ENCODE data around the gene PLCXD1. TPM values are rescaled to one million over a fixed set of nuclear protein-coding genes. Genes with fewer than 3 reads are reported as not detected.
A peak's percentile ranks its signal among the peaks of the same experiment; 100 is the strongest.

PLCXD1 gene
- total RNA-seq, 1 donor from 2014 or later: 25.7 TPM

GRCh38 chrX:331151-331824 is 50.1 kb downstream of the PLCXD1 start:
- no peaks in the 10 kb centered on the region for H3F3A ChIP-seq (ENCODE audit: low read depth)
- peaks cover 7% of the 10 kb centered on the region for H3K4me1 ChIP-seq
- no peak overlapping the region for H3K27ac Mint-ChIP-seq
- no peaks in the 10 kb centered on the region for H3K9me3 ChIP-seq (ENCODE audit: low read depth)
- H3K9ac ChIP-seq: no peak overlapping the region
- H3K79me2 ChIP-seq (ENCODE audit: low read depth): no peaks in the 10 kb centered on the region
- no peaks in the 10 kb centered on the region for H3K4me1 Mint-ChIP-seq
- H3K4me3 ChIP-seq: peak overlapping the region; percentile 34
- H3K27ac ChIP-seq: no peak overlapping the region
- TF ChIP-seq EZH2 (IDR thresholded peaks at IDR 0.05): no peak
- no peak for TF ChIP-seq CTCF (IDR thresholded peaks at IDR 0.05)
- TF ChIP-seq EZH2phosphoT487 (IDR thresholded peaks at IDR 0.05): no peak
- peaks cover 9% of the 10 kb centered on the region for H3K27me3 Mint-ChIP-seq (ENCODE audit: insufficient read depth, low read depth)
- H3K36me3 Mint-ChIP-seq: peaks cover 7% of the 10 kb centered on the region
- H3K4me2 ChIP-seq: peak overlapping the region; percentile 72
- no peak overlapping the region for H2AFZ ChIP-seq (replicated peaks)
- peaks cover 6% of the 10 kb centered on the region for H3K9me3 Mint-ChIP-seq
- H4K20me1 ChIP-seq (ENCODE audit: low read depth): no peaks in the 10 kb centered on the region
- peak; percentile 47 for DNase-seq (ENCODE audit: low spot score)
- H3K27me3 ChIP-seq: peaks cover 16% of the 10 kb centered on the region
- no peaks in the 10 kb centered on the region for H3K36me3 ChIP-seq
- H3K4me3 Mint-ChIP-seq: no peak overlapping the region

GRCh38 chrX:331825-332495 is 50.8 kb downstream of the PLCXD1 start:
- Mint-ChIP-seq H3K27me3 (ENCODE audit: insufficient read depth, low read depth) (peaks cover 4% of the 10 kb centered on the region), H3K36me3 (peaks cover 13% of the 10 kb centered on the region), H3K4me1 (no peaks in the 10 kb centered on the region), H3K4me3 (no peak overlapping the region), H3K27ac (no peak overlapping the region), H3K9me3 (peaks cover 9% of the 10 kb centered on the region)
- Histone ChIP-seq H3K79me2 (ENCODE audit: low read depth) (no peaks in the 10 kb centered on the region), H4K20me1 (ENCODE audit: low read depth) (no peaks in the 10 kb centered on the region), H3K27me3 (peaks cover 16% of the 10 kb centered on the region), H2AFZ (replicated peaks) (no peak overlapping the region), H3K27ac (no peak overlapping the region), H3K9ac (no peak overlapping the region), H3K9me3 (ENCODE audit: low read depth) (no peaks in the 10 kb centered on the region), H3K4me2 (peak overlapping the region; percentile 72), H3K4me3 (peak overlapping the region; percentile 34), H3K36me3 (no peaks in the 10 kb centered on the region), H3F3A (ENCODE audit: low read depth) (no peaks in the 10 kb centered on the region), H3K4me1 (peaks cover 7% of the 10 kb centered on the region)
- TF ChIP-seq CTCF (IDR thresholded peaks at IDR 0.05) (no peak), EZH2 (IDR thresholded peaks at IDR 0.05) (no peak), EZH2phosphoT487 (IDR thresholded peaks at IDR 0.05) (no peak)
- DNase-seq (ENCODE audit: low spot score): no peak

- Mint-ChIP-seq H3K27me3 (ENCODE audit: insufficient read depth, low read depth) (peaks cover 2% of the 10 kb centered on the region), H3K9me3 (peaks cover 12% of the 10 kb centered on the region), H3K27ac (no peak overlapping the region), H3K36me3 (peaks cover 17% of the 10 kb centered on the region), H3K4me1 (no peaks in the 10 kb centered on the region), H3K4me3 (no peak overlapping the region)
- no peak for DNase-seq (ENCODE audit: low spot score)
- H3K9ac ChIP-seq: no peak overlapping the region
- no peak overlapping the region for H3K4me2 ChIP-seq
- no peaks in the 10 kb centered on the region for H3K36me3 ChIP-seq
- H3K79me2 ChIP-seq (ENCODE audit: low read depth): no peaks in the 10 kb centered on the region
- peaks cover 7% of the 10 kb centered on the region for H3K4me1 ChIP-seq
- no peak overlapping the region for H3K4me3 ChIP-seq
- no peak overlapping the region for H2AFZ ChIP-seq (replicated peaks)
- no peaks in the 10 kb centered on the region for H3F3A ChIP-seq (ENCODE audit: low read depth)
- H3K27ac ChIP-seq: no peak overlapping the region
- TF ChIP-seq CTCF (IDR thresholded peaks at IDR 0.05): no peak
- no peak for TF ChIP-seq EZH2 (IDR thresholded peaks at IDR 0.05)
- no peak for TF ChIP-seq EZH2phosphoT487 (IDR thresholded peaks at IDR 0.05)
- H3K27me3 ChIP-seq: peaks cover 16% of the 10 kb centered on the region
- no peaks in the 10 kb centered on the region for H4K20me1 ChIP-seq (ENCODE audit: low read depth)
- no peaks in the 10 kb centered on the region for H3K9me3 ChIP-seq (ENCODE audit: low read depth)
Observed at GRCh38 chrX:332496-332860, 51.3 kb downstream of the PLCXD1 start.

All from neural progenitor cell (in vitro differentiated cells).